Activated CD8-positive, alpha-beta T cell treated with anti-CD3 and anti-CD28 coated beads, Interleukin-2, amount 10 ng/mL, durations not matched to agents 7 days and 5 days (primary cell): Measurements from ENCODE around the gene ARHGEF37. TPM values are rescaled to one million over a fixed set of nuclear protein-coding genes. Genes with fewer than 3 reads are reported as not detected.
A peak's percentile ranks its signal among the peaks of the same experiment; 100 is the strongest.

ENCODE experiments used
- ATAC-seq: fragments of 150-1000 bp; cut with Tn5 transposase; one replicate; pipeline ENCODE4 v1.10.0; 2021; ENCODE audit warnings: moderate library complexity
- CTCF ChIA-PET: fragments of 350-600 bp; sonication (Branson Sonifier 250); formaldehyde crosslinking; loops from one replicate; lab custom pipeline; 2021; ENCODE audit warnings: antibody characterized with exemption; lab: Charles Lee
- POLR2A ChIA-PET: fragments of 350-600 bp; sonication (Branson Sonifier 250); formaldehyde crosslinking; loops from one replicate; lab custom pipeline; 2021; ENCODE audit warnings: antibody characterized with exemption; lab: Charles Lee
- DNase-seq: peaks from one replicate; pipeline ENCODE4 v3.0.0-alpha.2; 2020
- H3K27ac Mint-ChIP-seq: one replicate; pipeline ENCODE4 v1.8.0; 2021; ENCODE audit warnings: mild to moderate bottlenecking, mixed read lengths
- H3K27me3 Mint-ChIP-seq: one replicate; pipeline ENCODE4 v1.8.0; 2021; ENCODE audit warnings: low read depth, mixed read lengths
- H3K36me3 Mint-ChIP-seq: one replicate; pipeline ENCODE4 v1.8.0; 2021; ENCODE audit warnings: low read depth, mixed read lengths
- H3K4me1 Mint-ChIP-seq: one replicate; pipeline ENCODE4 v1.8.0; 2021; ENCODE audit warnings: low read depth, mixed read lengths
- H3K4me3 Mint-ChIP-seq: one replicate; pipeline ENCODE4 v1.8.0; 2021; ENCODE audit warnings: mild to moderate bottlenecking, mixed read lengths
- H3K9me3 Mint-ChIP-seq: one replicate; pipeline ENCODE4 v1.8.0; 2022; ENCODE audit warnings: mixed read lengths; ENCODE audit not compliant: insufficient read depth
- total RNA-seq, 2 experiments: library from RNA; stranded (reverse); gene quantifications; one replicate each; pipeline ENCODE4 v1.2.3, GENCODE V29; 2021

The ARHGEF37 gene
- total RNA-seq, 2 experiments from 2014 or later = 1.0 to 1.4 TPM

- Mint-ChIP-seq H3K4me1 (no peaks in the 10 kb centered on the region), H3K27me3 (peaks cover 4% of the 10 kb centered on the region), H3K9me3 (peaks cover 3% of the 10 kb centered on the region), H3K4me3 (no peak overlapping the region), H3K36me3 (no peaks in the 10 kb centered on the region), H3K27ac (no peak overlapping the region)
- CTCF ChIA-PET = interaction anchor here (0.8 to 2.1 kb wide), 7 partner anchors 8 to 339 kb away, joined by 3 to 26 read pairs (median 5); no protein-coding TSS in a partner anchor
- peak; percentile 58 for DNase-seq
- POLR2A ChIA-PET = no interaction called here
- peak; percentile 50 for ATAC-seq
Observed at GRCh38 chr5:149651686-149652085, 70.4 kb downstream of the ARHGEF37 start.

- ATAC-seq = no peak
- Mint-ChIP-seq H3K4me1 (no peaks in the 10 kb centered on the region), H3K4me3 (no peak overlapping the region), H3K36me3 (no peaks in the 10 kb centered on the region), H3K27ac (no peak overlapping the region), H3K9me3 (peaks cover 6% of the 10 kb centered on the region), H3K27me3 (peaks cover 4% of the 10 kb centered on the region)
- CTCF ChIA-PET = interaction anchor here (0.8 to 2.1 kb wide), 8 partner anchors 9 to 307 kb away, joined by 3 to 26 read pairs (median 6); no protein-coding TSS in a partner anchor
- POLR2A ChIA-PET = no interaction called here
- no peak for DNase-seq
Observed at GRCh38 chr5:149652697-149653096, 71.4 kb downstream of the ARHGEF37 start.

GRCh38 chr5:149654231-149654630 lies 72.9 kb downstream of the ARHGEF37 start:
- POLR2A ChIA-PET = interaction anchor here (0.7 kb wide), 1 partner anchor 201 kb away, joined by 3 read pairs; no protein-coding TSS in a partner anchor
- H3K4me1 Mint-ChIP-seq = no peaks in the 10 kb centered on the region
- DNase-seq (no peak), ATAC-seq (peak; percentile 37)
- no peak overlapping the region for H3K4me3 Mint-ChIP-seq
- peaks cover 4% of the 10 kb centered on the region for H3K27me3 Mint-ChIP-seq
- H3K9me3 Mint-ChIP-seq = peaks cover 6% of the 10 kb centered on the region
- no peaks in the 10 kb centered on the region for H3K36me3 Mint-ChIP-seq
- peak overlapping the region; percentile 62 for H3K27ac Mint-ChIP-seq
- CTCF ChIA-PET = interaction anchor here (0.9 to 1.0 kb wide), 2 partner anchors 13 to 207 kb away, joined by 3 to 4 read pairs; no protein-coding TSS in a partner anchor

- DNase-seq (no peak), ATAC-seq (no peak)
- Mint-ChIP-seq H3K4me3 (no peak overlapping the region), H3K27ac (no peak overlapping the region), H3K36me3 (no peaks in the 10 kb centered on the region), H3K27me3 (peaks cover 4% of the 10 kb centered on the region), H3K4me1 (no peaks in the 10 kb centered on the region), H3K9me3 (peaks cover 6% of the 10 kb centered on the region)
- CTCF ChIA-PET = interaction anchor here (1.2 kb wide), 1 partner anchor 12 kb away, joined by 5 read pairs; no protein-coding TSS in a partner anchor
- POLR2A ChIA-PET = no interaction called here
Observed at GRCh38 chr5:149654883-149655505, 73.7 kb downstream of the ARHGEF37 start.

GRCh38 chr5:149656576-149657182 lies 75.4 kb downstream of the ARHGEF37 start:
- H3K4me1 Mint-ChIP-seq = no peaks in the 10 kb centered on the region
- H3K36me3 Mint-ChIP-seq = no peaks in the 10 kb centered on the region
- DNase-seq (peak; percentile 44), ATAC-seq (no peak)
- H3K27ac Mint-ChIP-seq = no peak overlapping the region
- ChIA-PET POLR2A (no interaction called here), CTCF (interaction anchor here (0.7 to 1.6 kb wide), 15 partner anchors 11 to 391 kb away, joined by 3 to 13 read pairs (median 4); no protein-coding TSS in a partner anchor)
- H3K27me3 Mint-ChIP-seq = peaks cover 4% of the 10 kb centered on the region
- peaks cover 6% of the 10 kb centered on the region for H3K9me3 Mint-ChIP-seq
- no peak overlapping the region for H3K4me3 Mint-ChIP-seq

- Mint-ChIP-seq H3K4me1 (no peaks in the 10 kb centered on the region), H3K36me3 (no peaks in the 10 kb centered on the region), H3K4me3 (no peak overlapping the region), H3K27me3 (peaks cover 4% of the 10 kb centered on the region), H3K9me3 (peaks cover 6% of the 10 kb centered on the region), H3K27ac (no peak overlapping the region)
- ATAC-seq = no peak
- POLR2A ChIA-PET = no interaction called here
- DNase-seq = no peak
- CTCF ChIA-PET = interaction anchor here (0.8 to 1.2 kb wide), 9 partner anchors 10 to 196 kb away, joined by 3 to 13 read pairs (median 4); no protein-coding TSS in a partner anchor
Observed at GRCh38 chr5:149657324-149657723, 76.0 kb downstream of the ARHGEF37 start.

GRCh38 chr5:149658299-149658698 lies 77.0 kb downstream of the ARHGEF37 start:
- no peaks in the 10 kb centered on the region for H3K36me3 Mint-ChIP-seq
- CTCF ChIA-PET = interaction anchor here (0.9 to 1.0 kb wide), 2 partner anchors 9 to 170 kb away, joined by 3 read pairs; no protein-coding TSS in a partner anchor
- ATAC-seq = no peak
- H3K27ac Mint-ChIP-seq = no peak overlapping the region
- H3K27me3 Mint-ChIP-seq = peaks cover 4% of the 10 kb centered on the region
- H3K4me1 Mint-ChIP-seq = no peaks in the 10 kb centered on the region
- no peak overlapping the region for H3K4me3 Mint-ChIP-seq
- peaks cover 6% of the 10 kb centered on the region for H3K9me3 Mint-ChIP-seq
- no peak for DNase-seq
- POLR2A ChIA-PET = no interaction called here

GRCh38 chr5:149664083-149664482 lies 82.8 kb downstream of the ARHGEF37 start:
- DNase-seq (no peak), ATAC-seq (no peak)
- POLR2A ChIA-PET = no interaction called here
- CTCF ChIA-PET = no interaction called here
- Mint-ChIP-seq H3K36me3 (no peaks in the 10 kb centered on the region), H3K27me3 (peaks cover 4% of the 10 kb centered on the region), H3K4me3 (no peak overlapping the region), H3K9me3 (peaks cover 5% of the 10 kb centered on the region), H3K27ac (no peak overlapping the region), H3K4me1 (no peaks in the 10 kb centered on the region)

GRCh38 chr5:149664666-149665415 lies 83.5 kb downstream of the ARHGEF37 start:
- POLR2A ChIA-PET = no interaction called here

GRCh38 chr5:149665416-149666175 lies 84.3 kb downstream of the ARHGEF37 start:
- ChIA-PET CTCF (interaction anchor here (0.8 to 3.8 kb wide), 6 partner anchors 17 to 327 kb away, joined by 3 to 74 read pairs (median 14); no protein-coding TSS in a partner anchor), POLR2A (no interaction called here)
- no peak overlapping the region for H3K27ac Mint-ChIP-seq
- peaks cover 4% of the 10 kb centered on the region for H3K27me3 Mint-ChIP-seq
- no peaks in the 10 kb centered on the region for H3K36me3 Mint-ChIP-seq
- no peak overlapping the region for H3K4me3 Mint-ChIP-seq
- H3K4me1 Mint-ChIP-seq = no peaks in the 10 kb centered on the region
- no peak for DNase-seq
- ATAC-seq = no peak
- peaks cover 5% of the 10 kb centered on the region for H3K9me3 Mint-ChIP-seq

More at GRCh38 chr5:149664666-149665415, 83.5 kb downstream of the ARHGEF37 start:
- CTCF ChIA-PET = interaction anchor here (0.8 to 3.8 kb wide), 4 partner anchors 16 to 188 kb away, joined by 3 to 74 read pairs (median 8); no protein-coding TSS in a partner anchor
- no peak overlapping the region for H3K4me3 Mint-ChIP-seq
- peaks cover 5% of the 10 kb centered on the region for H3K9me3 Mint-ChIP-seq
- H3K27me3 Mint-ChIP-seq = peaks cover 4% of the 10 kb centered on the region
- DNase-seq (no peak), ATAC-seq (no peak)
- no peaks in the 10 kb centered on the region for H3K4me1 Mint-ChIP-seq
- H3K36me3 Mint-ChIP-seq = no peaks in the 10 kb centered on the region
- no peak overlapping the region for H3K27ac Mint-ChIP-seq
